Measurements from ENCODE around the gene TMEM9.

Gene TMEM9

DNA sequence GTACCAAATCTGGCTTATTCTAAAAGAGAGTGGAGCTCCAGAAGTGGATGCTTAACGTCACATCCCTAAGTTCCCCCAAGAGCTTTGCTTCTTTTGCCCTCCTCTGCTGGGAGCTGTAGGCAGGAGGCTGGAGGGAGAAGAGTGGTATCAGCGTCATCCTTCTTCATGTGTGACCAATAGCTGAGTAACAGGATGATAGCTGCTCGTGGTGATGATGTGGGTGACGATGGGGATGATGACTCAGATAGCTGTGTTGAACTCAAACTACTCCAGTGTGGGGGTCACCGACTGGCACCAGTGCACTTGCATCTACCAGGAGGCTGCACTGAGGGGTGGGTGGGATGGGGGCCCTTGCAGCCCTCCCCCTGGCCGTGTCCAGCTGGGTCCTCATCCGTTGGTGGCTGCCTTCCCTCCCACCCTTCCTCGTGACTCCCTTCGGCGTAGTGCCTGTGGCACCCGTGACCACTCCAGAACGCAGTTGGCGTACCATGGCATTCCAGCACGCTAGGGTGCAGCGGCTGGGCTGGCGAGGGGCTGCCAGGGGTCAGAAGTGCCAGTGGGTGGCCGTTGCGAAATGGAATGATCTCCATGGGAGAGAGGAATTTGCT is 37.5 kb upstream of the TMEM9 start:
- Histone ChIP-seq H4K20me1 (ENCODE audit: insufficient read depth, low read length) (no peaks in the 10 kb centered on the region), H2AFZ (ENCODE audit: low read depth, low read length) (no peak overlapping the region), H3K27me3 (ENCODE audit: low read depth, low read length) (peaks cover 54% of the 10 kb centered on the region), H3K4me2 (ENCODE audit: low read length) (no peak overlapping the region), H3K27ac (ENCODE audit: low read length) (no peak overlapping the region), H3K36me3 (replicated peaks; ENCODE audit: low read depth, low read length) (no peaks in the 10 kb centered on the region), H3K9ac (ENCODE audit: low read length) (no peak overlapping the region), H3K9me3 (ENCODE audit: insufficient read depth, low read length) (no peaks in the 10 kb centered on the region), H3K4me1 (ENCODE audit: low read length) (no peaks in the 10 kb centered on the region), H3K4me3 (ENCODE audit: low read length) (no peak overlapping the region), H3K79me2 (ENCODE audit: low read length) (no peaks in the 10 kb centered on the region)
- TF ChIP-seq EZH2phosphoT487 (IDR thresholded peaks at IDR 0.05; ENCODE audit: low read depth) = no peak

DNA sequence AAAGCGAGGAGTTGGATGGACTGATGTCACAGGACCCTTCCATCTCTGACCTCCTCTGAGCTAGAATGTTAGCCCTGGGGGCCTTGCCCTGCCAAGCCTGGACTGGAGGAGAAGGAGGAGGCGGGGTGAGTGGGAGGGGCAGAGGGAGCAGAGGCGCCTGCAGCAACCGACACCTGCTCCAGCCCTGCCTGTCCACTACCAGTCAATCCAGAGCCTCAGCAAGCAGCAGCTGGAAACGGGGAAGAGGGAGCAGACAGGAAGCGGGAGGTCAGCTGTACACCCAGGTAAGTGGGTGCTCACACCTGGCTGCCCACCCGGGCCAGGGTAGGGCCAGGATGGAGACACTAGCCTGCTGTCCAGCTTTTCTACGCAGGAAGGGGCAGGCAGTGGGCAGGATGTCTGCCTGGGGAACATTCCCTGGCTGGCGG is 36.4 kb upstream of the TMEM9 start, which contains the start of gene IGFN1:
IGFN1 (plus strand) TSS at position 201 of the 428 bp plus-strand sequence. CDS start 2,470 bp downstream, outside the sequence.
- Histone ChIP-seq H4K20me1 (ENCODE audit: insufficient read depth, low read length) (no peaks in the 10 kb centered on the region), H3K4me1 (ENCODE audit: low read length) (no peaks in the 10 kb centered on the region), H3K36me3 (replicated peaks; ENCODE audit: low read depth, low read length) (no peaks in the 10 kb centered on the region), H3K9ac (ENCODE audit: low read length) (no peak within 1 kb of the TSS), H3K4me3 (ENCODE audit: low read length) (no peak within 1 kb of the TSS), H3K79me2 (ENCODE audit: low read length) (no peaks in the 10 kb centered on the region), H3K27ac (ENCODE audit: low read length) (no peak within 1 kb of the TSS), H3K4me2 (ENCODE audit: low read length) (no peak within 1 kb of the TSS), H2AFZ (ENCODE audit: low read depth, low read length) (no peak within 1 kb of the TSS), H3K27me3 (ENCODE audit: low read depth, low read length) (peaks cover 54% of the 10 kb centered on the region), H3K9me3 (ENCODE audit: insufficient read depth, low read length) (no peaks in the 10 kb centered on the region)
- no peak for TF ChIP-seq EZH2phosphoT487 (IDR thresholded peaks at IDR 0.05; ENCODE audit: low read depth)
- TF ChIP-seq CTCF (IDR thresholded peaks at IDR 0.05; ENCODE audit: low read depth, low read length) = no peak

- no peak overlapping the region for H3K4me3 ChIP-seq (ENCODE audit: low read length)
- H2AFZ ChIP-seq (ENCODE audit: low read depth, low read length) = no peak overlapping the region
- no peaks in the 10 kb centered on the region for H4K20me1 ChIP-seq (ENCODE audit: insufficient read depth, low read length)
- TF ChIP-seq EZH2phosphoT487 (IDR thresholded peaks at IDR 0.05; ENCODE audit: low read depth) (no peak), CTCF (IDR thresholded peaks at IDR 0.05; ENCODE audit: low read depth, low read length) (no peak)
- H3K4me1 ChIP-seq (ENCODE audit: low read length) = no peaks in the 10 kb centered on the region
- H3K79me2 ChIP-seq (ENCODE audit: low read length) = no peaks in the 10 kb centered on the region
- no peaks in the 10 kb centered on the region for H3K9me3 ChIP-seq (ENCODE audit: insufficient read depth, low read length)
- H3K9ac ChIP-seq (ENCODE audit: low read length) = no peak overlapping the region
- H3K36me3 ChIP-seq (replicated peaks; ENCODE audit: low read depth, low read length) = no peaks in the 10 kb centered on the region
- H3K27ac ChIP-seq (ENCODE audit: low read length) = no peak overlapping the region
- H3K4me2 ChIP-seq (ENCODE audit: low read length) = no peak overlapping the region
- peaks cover 54% of the 10 kb centered on the region for H3K27me3 ChIP-seq (ENCODE audit: low read depth, low read length)
Measured at GRCh38 chr1:201190005-201190404, 35.7 kb upstream of the TMEM9 start.

DNA sequence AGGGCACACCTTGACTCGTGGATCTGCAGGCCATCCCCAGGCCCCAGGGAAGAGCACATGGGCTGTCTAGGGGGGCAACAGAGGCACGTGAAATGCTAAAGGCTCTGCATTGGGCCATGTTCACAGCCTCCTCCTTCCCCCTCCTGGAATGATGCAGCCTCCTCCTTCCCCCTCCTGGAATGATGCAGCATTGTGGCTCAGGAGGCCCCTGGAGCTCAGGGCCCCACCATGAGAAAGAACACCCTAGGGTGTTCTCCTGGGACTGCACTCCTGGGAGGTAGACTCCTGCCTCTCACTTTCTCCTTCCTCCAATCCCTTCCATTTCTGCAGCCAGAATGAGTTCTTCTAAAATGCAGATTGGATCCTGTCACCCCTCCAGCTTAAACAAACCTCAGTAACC is 34.8 kb upstream of the TMEM9 start:
- H3K9me3 ChIP-seq (ENCODE audit: insufficient read depth, low read length) = no peaks in the 10 kb centered on the region
- H2AFZ ChIP-seq (ENCODE audit: low read depth, low read length) = no peak overlapping the region
- H3K27ac ChIP-seq (ENCODE audit: low read length) = no peak overlapping the region
- H3K27me3 ChIP-seq (ENCODE audit: low read depth, low read length) = peaks cover 62% of the 10 kb centered on the region
- no peaks in the 10 kb centered on the region for H3K79me2 ChIP-seq (ENCODE audit: low read length)
- H3K4me3 ChIP-seq (ENCODE audit: low read length) = no peak overlapping the region
- TF ChIP-seq CTCF (IDR thresholded peaks at IDR 0.05; ENCODE audit: low read depth, low read length) (no peak), EZH2phosphoT487 (IDR thresholded peaks at IDR 0.05; ENCODE audit: low read depth) (no peak)
- H3K36me3 ChIP-seq (replicated peaks; ENCODE audit: low read depth, low read length) = no peaks in the 10 kb centered on the region
- H3K4me1 ChIP-seq (ENCODE audit: low read length) = no peaks in the 10 kb centered on the region
- H4K20me1 ChIP-seq (ENCODE audit: insufficient read depth, low read length) = no peaks in the 10 kb centered on the region
- H3K9ac ChIP-seq (ENCODE audit: low read length) = no peak overlapping the region
- no peak overlapping the region for H3K4me2 ChIP-seq (ENCODE audit: low read length)
